Mesenchymal stem cell (in vitro differentiated cells and primary cell): ENCODE results near the gene CELF2.

ENCODE experiments used
- DNase-seq: peaks from one replicate; pipeline ENCODE4 v3.0.0-alpha.2; 2013
- H2AFZ ChIP-seq: one replicate; pipeline ENCODE4 v1.6.1; 2013; ENCODE audit warnings: low read depth, mild to moderate bottlenecking, control low read depth, inconsistent platforms, low read length, moderate library complexity
- H2AK5ac ChIP-seq: 2 replicates; pipeline ENCODE4 v1.6.1; 2013; ENCODE audit warnings: low read length, moderate library complexity, mild to moderate bottlenecking, inconsistent platforms; ENCODE audit not compliant: severe bottlenecking
- H2BK120ac ChIP-seq: one replicate; pipeline ENCODE4 v1.6.1; 2013; ENCODE audit warnings: low read depth, mild to moderate bottlenecking, inconsistent platforms, low read length, moderate library complexity
- H2BK12ac ChIP-seq, 2 experiments: one replicate each; pipeline ENCODE4 v1.6.1; 2013; ENCODE audit warnings: inconsistent platforms in 2 of 2, low read length in 2 of 2, mild to moderate bottlenecking in 2 of 2, moderate library complexity in 2 of 2, control low read depth in 1 of 2
- H2BK15ac ChIP-seq: one replicate; pipeline ENCODE4 v1.6.1; 2013; ENCODE audit warnings: mild to moderate bottlenecking, low read depth, inconsistent platforms; ENCODE audit not compliant: poor library complexity, severe bottlenecking
- H2BK5ac ChIP-seq: 2 replicates; pipeline ENCODE4 v1.6.1; 2013; ENCODE audit warnings: low read depth, mild to moderate bottlenecking, low read length, control low read depth, inconsistent platforms; ENCODE audit not compliant: poor library complexity, severe bottlenecking
- H3K14ac ChIP-seq, 2 experiments: one replicate each; pipeline ENCODE4 v1.6.1; 2013; ENCODE audit warnings: inconsistent platforms in 2 of 2, low read length in 2 of 2, control low read depth in 1 of 2, mild to moderate bottlenecking in 1 of 2, moderate library complexity in 1 of 2
- H3K18ac ChIP-seq, 2 experiments: one replicate each; pipeline ENCODE4 v1.6.1; 2013; ENCODE audit warnings: inconsistent platforms in 2 of 2, low read length in 2 of 2, control low read depth in 1 of 2, low read depth in 1 of 2, mild to moderate bottlenecking in 1 of 2
- H3K23ac ChIP-seq, 2 experiments: one replicate each; pipeline ENCODE4 v1.6.1; 2013; ENCODE audit warnings: inconsistent platforms in 2 of 2, low read length in 2 of 2, mild to moderate bottlenecking in 2 of 2, moderate library complexity in 2 of 2, control low read depth in 1 of 2
- H3K27ac ChIP-seq: 2 replicates; pipeline ENCODE4 v1.5.1; 2013; ENCODE audit warnings: mild to moderate bottlenecking, moderate library complexity, low read length, control low read depth, inconsistent platforms; ENCODE audit not compliant: poor library complexity, severe bottlenecking
- H3K27me3 ChIP-seq, 2 experiments: 2 replicates each; pipeline versions ENCODE4 v1.6.1 to v1.7.0; 2013; ENCODE audit warnings: low read length in 2 of 2, mild to moderate bottlenecking in 2 of 2, moderate library complexity in 2 of 2, control low read depth in 1 of 2, inconsistent platforms in 1 of 2; ENCODE audit not compliant: control insufficient read depth in 1 of 2, insufficient read depth in 1 of 2
- H3K36me3 ChIP-seq, 2 experiments: 2 replicates each; pipeline versions ENCODE4 v1.6.1 to v1.7.0; 2013; ENCODE audit warnings: low read length in 2 of 2, control low read depth in 1 of 2, inconsistent platforms in 1 of 2, low read depth in 1 of 2, mild to moderate bottlenecking in 1 of 2; ENCODE audit not compliant: insufficient read depth in 2 of 2, control insufficient read depth in 1 of 2
- H3K4ac ChIP-seq, 2 experiments: one replicate each; pipeline ENCODE4 v1.6.1; 2013; ENCODE audit warnings: inconsistent platforms in 2 of 2, low read length in 2 of 2, mild to moderate bottlenecking in 2 of 2, moderate library complexity in 2 of 2, control low read depth in 1 of 2, low read depth in 1 of 2
- H3K4me1 ChIP-seq: 2 replicates; pipeline ENCODE4 v1.6.1; 2013; ENCODE audit warnings: low read depth, low read length, control low read depth; ENCODE audit not compliant: control insufficient read depth, insufficient read depth
- H3K4me2 ChIP-seq: 2 replicates; pipeline ENCODE4 v1.6.1; 2013; ENCODE audit warnings: low read length, mild to moderate bottlenecking, inconsistent platforms; ENCODE audit not compliant: poor library complexity, severe bottlenecking
- H3K4me3 ChIP-seq, 2 experiments: 2 replicates each; pipeline versions ENCODE4 v1.5.1 to v1.7.0; 2013; ENCODE audit warnings: low read length in 2 of 2, mild to moderate bottlenecking in 2 of 2, control low read depth in 1 of 2, low read depth in 1 of 2; ENCODE audit not compliant: insufficient read depth in 1 of 2
- H3K79me1 ChIP-seq: replicated peaks from 2 replicates; pipeline ENCODE4 v1.6.1; 2013; ENCODE audit warnings: mild to moderate bottlenecking, control low read depth, low read length, inconsistent platforms; ENCODE audit not compliant: poor library complexity, severe bottlenecking
- H3K9ac ChIP-seq: 2 replicates; pipeline ENCODE4 v1.7.0; 2013; ENCODE audit warnings: mild to moderate bottlenecking, low read length, moderate library complexity
- H3K9me3 ChIP-seq: 2 replicates; pipeline ENCODE4 v1.7.0; 2013; ENCODE audit warnings: mild to moderate bottlenecking, low read length; ENCODE audit not compliant: control insufficient read depth
- H4K8ac ChIP-seq: one replicate; pipeline ENCODE4 v1.6.1; 2013; ENCODE audit warnings: inconsistent platforms, mild to moderate bottlenecking, low read length, moderate library complexity
- H4K91ac ChIP-seq: one replicate; pipeline ENCODE4 v1.6.1; 2013; ENCODE audit warnings: mild to moderate bottlenecking, low read length, inconsistent platforms
- WGBS: methylation state at CpG from one replicate; pipeline ENCODE4 v1.1.7; 2013; ENCODE audit warnings: mixed read lengths; 5-methylcytosine and 5-hydroxymethylcytosine counted together

The CELF2 gene

DNA sequence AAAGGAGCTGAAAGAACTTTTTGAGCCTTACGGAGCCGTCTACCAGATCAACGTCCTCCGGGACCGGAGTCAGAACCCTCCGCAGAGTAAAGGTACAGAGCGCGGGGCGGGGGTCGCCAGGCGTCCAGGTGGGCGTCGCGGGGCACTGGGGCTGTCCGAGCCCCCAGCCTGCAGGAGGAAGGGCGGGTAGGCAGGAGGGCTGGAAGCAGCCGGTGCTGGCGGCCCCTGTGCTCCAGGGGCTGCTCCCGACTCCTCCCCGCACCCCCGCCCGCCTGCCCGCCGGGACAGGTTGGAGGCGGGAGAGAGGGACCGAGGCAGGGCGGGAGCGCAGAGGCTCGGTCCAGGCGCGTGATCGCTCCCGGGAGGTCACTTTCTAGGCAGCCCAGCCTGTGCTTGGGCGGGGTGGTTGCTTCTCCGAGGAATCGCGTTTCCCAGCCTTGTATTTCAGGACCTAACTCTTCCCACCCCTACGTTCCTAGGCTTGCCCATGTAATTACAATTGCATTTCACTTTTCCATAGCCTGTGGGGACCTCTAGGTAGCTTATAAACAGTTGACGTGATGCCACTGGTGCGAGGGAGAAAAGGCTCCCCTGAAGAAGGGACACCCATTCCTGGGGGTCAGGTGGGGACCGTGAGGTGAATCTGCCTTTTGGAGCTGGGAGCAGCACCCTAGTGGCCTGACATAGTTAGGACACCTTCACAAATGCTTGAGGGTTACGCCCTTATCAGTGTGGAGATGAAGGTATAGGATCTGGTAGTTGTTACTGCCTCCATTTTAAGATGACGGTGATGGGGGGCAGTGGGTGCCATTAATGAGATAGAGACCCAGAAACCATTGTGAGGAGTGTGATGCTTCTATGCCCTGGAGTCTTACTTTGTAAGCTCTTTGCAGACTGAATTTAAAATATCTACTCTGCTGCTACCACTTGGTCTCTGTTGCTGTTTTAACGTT lies 148.2 kb downstream of the CELF2 start:
- 8% methylated on average over 39 of the region's 44 CpGs for WGBS
- peak; percentile 15 for DNase-seq

DNA sequence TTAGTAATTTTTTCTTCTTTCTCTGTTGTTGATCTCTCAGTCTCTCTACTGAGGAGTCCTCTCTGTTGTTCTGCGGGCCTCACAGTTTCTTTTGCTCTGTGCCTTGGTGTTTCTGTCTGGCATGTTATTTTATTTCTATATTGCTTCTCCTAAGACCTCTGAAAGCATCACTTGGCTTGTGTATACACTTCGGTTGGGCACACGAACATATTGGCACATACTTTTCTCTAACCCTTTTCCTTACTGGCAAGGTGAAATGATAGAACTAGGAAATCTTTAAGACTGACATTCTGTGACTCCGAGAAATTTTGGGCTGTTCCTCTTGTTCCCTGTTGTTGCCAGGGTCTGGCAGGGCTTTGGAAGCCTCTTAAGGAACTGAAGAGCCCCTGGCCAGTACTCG lies 148.9 kb downstream of the CELF2 start:
- peaks cover 3 to 43% of the 10 kb centered on the region in 2 experiments for H3K36me3 ChIP-seq
- no peak overlapping the region for H2BK5ac ChIP-seq
- no peak for DNase-seq
- H2BK15ac ChIP-seq: no peak overlapping the region
- WGBS: 90% methylated on average over 4 of the region's 5 CpGs
- H4K8ac ChIP-seq: no peak overlapping the region
- no peak overlapping the region for H3K14ac ChIP-seq
- H3K4ac ChIP-seq: no peak overlapping the region
- H3K9ac ChIP-seq: peak overlapping the region; percentile 93
- no peak overlapping the region for H2BK120ac ChIP-seq
- H2AK5ac ChIP-seq: no peak overlapping the region
- H2BK12ac ChIP-seq: no peak overlapping the region
- peaks cover 0 to 26% of the 10 kb centered on the region in 2 experiments for H3K27me3 ChIP-seq
- peaks cover 37% of the 10 kb centered on the region for H3K79me1 ChIP-seq
- H3K4me1 ChIP-seq: peaks cover 10% of the 10 kb centered on the region
- no peak overlapping the region for H2AFZ ChIP-seq
- peak overlapping the region in 1 of 2 experiments; percentile 89 for H3K4me3 ChIP-seq
- H3K27ac ChIP-seq: no peak overlapping the region
- H3K4me2 ChIP-seq: no peak overlapping the region
- no peak overlapping the region for H3K23ac ChIP-seq
- no peak overlapping the region for H3K18ac ChIP-seq
- H4K91ac ChIP-seq: no peak overlapping the region
- H3K9me3 ChIP-seq: peaks cover 5% of the 10 kb centered on the region

More for the DNA sequence above, 148.2 kb downstream of the CELF2 start:
- Histone ChIP-seq H3K36me3 (peaks cover 3 to 36% of the 10 kb centered on the region in 2 experiments), H3K79me1 (peaks cover 41% of the 10 kb centered on the region), H3K4me3 (peak overlapping the region; percentile 55 to 89), H3K4me1 (peaks cover 10% of the 10 kb centered on the region), H2BK15ac (peak overlapping the region; percentile 44), H3K23ac (peak overlapping the region in 1 of 2 experiments; percentile 14), H2BK5ac (no peak overlapping the region), H2BK12ac (no peak overlapping the region), H3K18ac (peak overlapping the region in 1 of 2 experiments; percentile 48), H3K4me2 (peak overlapping the region; percentile 96), H3K4ac (no peak overlapping the region), H2AK5ac (no peak overlapping the region), H4K8ac (no peak overlapping the region), H3K9me3 (peaks cover 6% of the 10 kb centered on the region), H3K27me3 (peaks cover 0 to 26% of the 10 kb centered on the region in 2 experiments), H3K9ac (peak overlapping the region; percentile 93), H3K27ac (no peak overlapping the region), H4K91ac (no peak overlapping the region), H3K14ac (no peak overlapping the region), H2BK120ac (no peak overlapping the region), H2AFZ (peak overlapping the region; percentile 36)

- peaks cover 30% of the 10 kb centered on the region for H3K79me1 ChIP-seq
- H3K27me3 ChIP-seq: peaks cover 0 to 20% of the 10 kb centered on the region in 2 experiments
- H3K14ac ChIP-seq: no peak overlapping the region
- H2BK5ac ChIP-seq: no peak overlapping the region
- H2BK120ac ChIP-seq: no peak overlapping the region
- no peak overlapping the region for H3K27ac ChIP-seq
- no peak overlapping the region for H2BK15ac ChIP-seq
- H3K36me3 ChIP-seq: peaks cover 0 to 52% of the 10 kb centered on the region in 2 experiments
- peak overlapping the region in 1 of 2 experiments; percentile 89 for H3K4me3 ChIP-seq
- no peak overlapping the region for H2AFZ ChIP-seq
- WGBS: 94% methylated on average over 7 of the region's 7 CpGs
- peak overlapping the region; percentile 93 for H3K9ac ChIP-seq
- no peak overlapping the region for H2AK5ac ChIP-seq
- no peak overlapping the region for H3K4me2 ChIP-seq
- H3K9me3 ChIP-seq: no peaks in the 10 kb centered on the region
- no peak for DNase-seq
- no peak overlapping the region for H3K4ac ChIP-seq
- H2BK12ac ChIP-seq: no peak overlapping the region
- H4K8ac ChIP-seq: no peak overlapping the region
- H3K18ac ChIP-seq: no peak overlapping the region
- peaks cover 10% of the 10 kb centered on the region for H3K4me1 ChIP-seq
- no peak overlapping the region for H4K91ac ChIP-seq
- H3K23ac ChIP-seq: no peak overlapping the region
These were observed 149.7 kb downstream of the CELF2 start for GRCh38 chr10:11167233-11167966.
